Measurements from ENCODE around the gene ZNF414. TPM values are rescaled to one million over a fixed set of nuclear protein-coding genes. Genes with fewer than 3 reads are reported as not detected.
A peak's percentile ranks its signal among the peaks of the same experiment; 100 is the strongest.
"Not testable (repeated sequence)": the region's sequence is repeated elsewhere in the genome, so short reads cannot be mapped to it uniquely, and the experiment has no call there.

The ZNF414 gene
- total and polyA plus RNA-seq, 2 experiments from 2014 or later = 1.8 to 13.0 TPM

- no peaks in the 10 kb centered on the region for H4K20me1 ChIP-seq (ENCODE audit: insufficient read depth)
- H3K9ac ChIP-seq = no peak overlapping the region
- no peak for DNase-seq
- H3F3A ChIP-seq (ENCODE audit: insufficient read depth) = peaks cover 20% of the 10 kb centered on the region
- no peaks in the 10 kb centered on the region for H3K9me3 ChIP-seq (ENCODE audit: low read depth)
- no peaks in the 10 kb centered on the region for H3K79me2 ChIP-seq (ENCODE audit: insufficient read depth)
- 87 to 90% methylated on average over 11 of the region's 11 CpGs for WGBS, 2 experiments (ENCODE audit: low coverage in 1 of 2, low lambda C conversion rate in 2 of 2, missing lambda C conversion rate in 2 of 2)
- no peak overlapping the region for H3K4me3 ChIP-seq
- no peak overlapping the region for H3K4me2 ChIP-seq (ENCODE audit: unreplicated experiment)
- no peak for TF ChIP-seq EZH2phosphoT487 (IDR thresholded peaks at IDR 0.05; ENCODE audit: insufficient read depth, low read depth)
- no peak for TF ChIP-seq EZH2 (IDR thresholded peaks at IDR 0.05; ENCODE audit: insufficient read depth, poor library complexity, severe bottlenecking)
- in situ Hi-C loops (cut with MboI) = no loop called here
- no peaks in the 10 kb centered on the region for H3K27me3 ChIP-seq (replicated peaks; ENCODE audit: insufficient read depth)
- H3K27ac ChIP-seq = no peak overlapping the region
- no peak overlapping the region for H2AFZ ChIP-seq
- H3K9me2 ChIP-seq (ENCODE audit: insufficient read depth) = no peaks in the 10 kb centered on the region
- H3K36me3 ChIP-seq (ENCODE audit: low read depth) = no peaks in the 10 kb centered on the region
- peaks cover 18% of the 10 kb centered on the region for H3K4me1 ChIP-seq (ENCODE audit: insufficient read depth)
Observed at GRCh38 chr19:8515317-8515716, 1.4 kb upstream of the ZNF414 start.

- H3K4me1 ChIP-seq (ENCODE audit: insufficient read depth) = peaks cover 18% of the 10 kb centered on the region
- H3K27me3 ChIP-seq (replicated peaks; ENCODE audit: insufficient read depth); H3K9me2 ChIP-seq (ENCODE audit: insufficient read depth); H4K20me1 ChIP-seq (ENCODE audit: insufficient read depth); DNase-seq; H3K79me2 ChIP-seq (ENCODE audit: insufficient read depth); H3K9me3 ChIP-seq (ENCODE audit: low read depth); in situ Hi-C loops (cut with MboI); H3K36me3 ChIP-seq (ENCODE audit: low read depth): not testable (repeated sequence)
- H3K9ac ChIP-seq = peak overlapping the region; percentile 92
- WGBS, 2 experiments (ENCODE audit: low coverage in 1 of 2, low lambda C conversion rate in 2 of 2, missing lambda C conversion rate in 2 of 2) = 70 to 76% methylated on average over 17 to 21 of the region's 21 CpGs
- H2AFZ ChIP-seq = peak overlapping the region; percentile 92
- H3K4me3 ChIP-seq = peak overlapping the region; percentile 79
- peaks cover 20% of the 10 kb centered on the region for H3F3A ChIP-seq (ENCODE audit: insufficient read depth)
- H3K27ac ChIP-seq = peak overlapping the region; percentile 90
- H3K4me2 ChIP-seq (ENCODE audit: unreplicated experiment) = peak overlapping the region; percentile 93
Observed at GRCh38 chr19:8514505-8515009, 590 bp upstream of the ZNF414 start.

- in situ Hi-C loops (cut with MboI) = no loop called here
- no peaks in the 10 kb centered on the region for H3K79me2 ChIP-seq (ENCODE audit: insufficient read depth)
- peak overlapping the region; percentile 79 for H3K4me3 ChIP-seq
- peak; percentile 30 for DNase-seq
- H3K36me3 ChIP-seq (ENCODE audit: low read depth) = no peaks in the 10 kb centered on the region
- H2AFZ ChIP-seq = peak overlapping the region; percentile 92
- peak overlapping the region; percentile 92 for H3K9ac ChIP-seq
- no peaks in the 10 kb centered on the region for H3K9me3 ChIP-seq (ENCODE audit: low read depth)
- no peaks in the 10 kb centered on the region for H4K20me1 ChIP-seq (ENCODE audit: insufficient read depth)
- H3K27ac ChIP-seq = peak overlapping the region; percentile 90
- no peaks in the 10 kb centered on the region for H3K9me2 ChIP-seq (ENCODE audit: insufficient read depth)
- no peak for TF ChIP-seq EZH2phosphoT487 (IDR thresholded peaks at IDR 0.05; ENCODE audit: insufficient read depth, low read depth)
- peaks cover 18% of the 10 kb centered on the region for H3K4me1 ChIP-seq (ENCODE audit: insufficient read depth)
- peaks cover 16% of the 10 kb centered on the region for H3F3A ChIP-seq (ENCODE audit: insufficient read depth)
- 52 to 57% methylated on average over 19 of the region's 19 CpGs for WGBS, 2 experiments (ENCODE audit: low coverage in 1 of 2, low lambda C conversion rate in 2 of 2, missing lambda C conversion rate in 2 of 2)
- no peaks in the 10 kb centered on the region for H3K27me3 ChIP-seq (replicated peaks; ENCODE audit: insufficient read depth)
- peak overlapping the region; percentile 64 for H3K4me2 ChIP-seq (ENCODE audit: unreplicated experiment)
Observed at GRCh38 chr19:8513036-8513686, 806 bp downstream of the ZNF414 start.

GRCh38 chr19:8512115-8512967 is 1.6 kb downstream of the ZNF414 start:
- H3K4me2 ChIP-seq (ENCODE audit: unreplicated experiment) = peak overlapping the region; percentile 64
- no peaks in the 10 kb centered on the region for H3K27me3 ChIP-seq (replicated peaks; ENCODE audit: insufficient read depth)

More at GRCh38 chr19:8512115-8512967, 1.6 kb downstream of the ZNF414 start:
- peaks cover 7% of the 10 kb centered on the region for H3F3A ChIP-seq (ENCODE audit: insufficient read depth)
- H3K9me2 ChIP-seq (ENCODE audit: insufficient read depth) = no peaks in the 10 kb centered on the region
- no peaks in the 10 kb centered on the region for H3K36me3 ChIP-seq (ENCODE audit: low read depth)
- no peak overlapping the region for H2AFZ ChIP-seq
- peak; percentile 50 for DNase-seq
- 78 to 85% methylated on average over 18 to 22 of the region's 22 CpGs for WGBS, 2 experiments (ENCODE audit: low coverage in 1 of 2, low lambda C conversion rate in 2 of 2, missing lambda C conversion rate in 2 of 2)
- TF ChIP-seq EZH2phosphoT487 (IDR thresholded peaks at IDR 0.05; ENCODE audit: insufficient read depth, low read depth) = no peak
- no peak for TF ChIP-seq EZH2 (IDR thresholded peaks at IDR 0.05; ENCODE audit: insufficient read depth, poor library complexity, severe bottlenecking)
- H3K27ac ChIP-seq = peak overlapping the region; percentile 90; the same call in 1 of the 2 replicates
- H3K9me3 ChIP-seq (ENCODE audit: low read depth) = no peaks in the 10 kb centered on the region
- no peaks in the 10 kb centered on the region for H3K79me2 ChIP-seq (ENCODE audit: insufficient read depth)
- H3K4me1 ChIP-seq (ENCODE audit: insufficient read depth) = peaks cover 12% of the 10 kb centered on the region
- no peaks in the 10 kb centered on the region for H4K20me1 ChIP-seq (ENCODE audit: insufficient read depth)
- in situ Hi-C loops (cut with MboI) = no loop called here
- peak overlapping the region; percentile 79; the same call in 1 of the 2 replicates for H3K4me3 ChIP-seq
- H3K9ac ChIP-seq = no peak overlapping the region
